Keratinocyte (primary cell): Measurements from ENCODE around the gene PILRB. TPM values are rescaled to one million over a fixed set of nuclear protein-coding genes. Genes with fewer than 3 reads are reported as not detected.

Source experiments
- DNase-seq: peaks from one replicate; pipeline ENCODE4 v3.0.0-alpha.2; 2011; ENCODE audit warnings: low read depth, missing footprints, low spot score
- FAIRE-seq: peaks from 2 replicates; lab custom pipeline; 2011; peaks lifted over from hg19 to GRCh38; lab: Jason Lieb, UNC
- H2AFZ ChIP-seq: 2 replicates; pipeline ENCODE4 v1.6.0; 2012; ENCODE audit warnings: low read length, control low read depth, inconsistent platforms; ENCODE audit not compliant: control insufficient read depth
- H3K27ac ChIP-seq: 2 replicates; pipeline ENCODE4 v1.5.1; 2011; ENCODE audit warnings: low read length; ENCODE audit not compliant: control insufficient read depth, insufficient read depth
- H3K27me3 ChIP-seq: 3 replicates; pipeline ENCODE4 v1.6.0; 2011; ENCODE audit warnings: low read length; ENCODE audit not compliant: control insufficient read depth, insufficient read depth; ENCODE audit errors: extremely low read depth
- H3K36me3 ChIP-seq, 2 experiments: 2 replicates in 1 of 2; 3 replicates in 1 of 2; pipeline ENCODE4 v1.5.1; 2011; ENCODE audit warnings: low read length in 2 of 2, mild to moderate bottlenecking in 1 of 2; ENCODE audit not compliant: control insufficient read depth in 2 of 2, insufficient read depth in 2 of 2; ENCODE audit errors: extremely low read depth in 1 of 2
- H3K4me1 ChIP-seq: 3 replicates; pipeline ENCODE4 v1.5.1; 2011; ENCODE audit warnings: low read length; ENCODE audit not compliant: control insufficient read depth, insufficient read depth; ENCODE audit errors: extremely low read depth
- H3K4me2 ChIP-seq: 3 replicates; pipeline ENCODE4 v1.6.0; 2011; ENCODE audit warnings: low read depth, low read length; ENCODE audit not compliant: control insufficient read depth, insufficient read depth; ENCODE audit errors: extremely low read depth
- H3K4me3 ChIP-seq, 3 experiments: fragments of 200-600 bp in 1 of 3; sonication (generic) in 1 of 3; 2 replicates in 2 of 3; 3 replicates in 1 of 3; pipeline ENCODE4 v1.5.1; 2011 to 2016; ENCODE audit warnings: low read length in 3 of 3, mild to moderate bottlenecking in 3 of 3, control low read depth in 2 of 3, inconsistent platforms in 1 of 3, low read depth in 1 of 3, mixed read lengths in 1 of 3, mixed run types in 1 of 3, moderate library complexity in 1 of 3; ENCODE audit not compliant: control insufficient read depth in 2 of 3, insufficient read depth in 2 of 3; ENCODE audit errors: extremely low read depth in 1 of 3
- H3K79me2 ChIP-seq: 2 replicates; pipeline ENCODE4 v1.6.0; 2012; ENCODE audit warnings: low read length; ENCODE audit not compliant: control insufficient read depth, insufficient read depth
- H3K9ac ChIP-seq: 3 replicates; pipeline ENCODE4 v1.6.0; 2011; ENCODE audit warnings: low read length; ENCODE audit not compliant: control insufficient read depth, insufficient read depth; ENCODE audit errors: extremely low read depth
- H3K9me1 ChIP-seq: 3 replicates; pipeline ENCODE4 v1.6.0; 2011; ENCODE audit warnings: low read length; ENCODE audit not compliant: control insufficient read depth, insufficient read depth; ENCODE audit errors: extremely low read depth
- H3K9me3 ChIP-seq: 2 replicates; pipeline ENCODE4 v1.5.1; 2012; ENCODE audit warnings: low read depth, low read length; ENCODE audit not compliant: control insufficient read depth
- H4K20me1 ChIP-seq: 3 replicates; pipeline ENCODE4 v1.6.0; 2011; ENCODE audit warnings: low read length; ENCODE audit not compliant: control insufficient read depth, insufficient read depth; ENCODE audit errors: extremely low read depth
- CTCF ChIP-seq, 3 experiments: IDR thresholded peaks in 1 of 3; conservative IDR thresholded peaks in 1 of 3; optimal IDR thresholded peaks in 1 of 3; 2 replicates in 2 of 3; 3 replicates in 1 of 3; pipeline versions ENCODE3 to v1.5.1; 2011; ENCODE audit warnings: low read length in 3 of 3, mild to moderate bottlenecking in 3 of 3, moderate library complexity in 2 of 3, control low read depth in 1 of 3, inconsistent platforms in 1 of 3; ENCODE audit not compliant: insufficient read depth in 2 of 3; ENCODE audit errors: extremely low read depth in 1 of 3
- EZH2 ChIP-seq: IDR thresholded peaks from one replicate; pipeline ENCODE4 v1.6.1; 2012; ENCODE audit warnings: inconsistent platforms, mild to moderate bottlenecking, low read length, moderate library complexity
- dilution Hi-C: fragments of 300-500 bp; cut with MboI; formaldehyde crosslinking; loops from one replicate; pipeline ENCODE4 v1.7.0; 2020; ENCODE audit warnings: low sequenced_read_pairs; ENCODE audit not compliant: extremely low pct_ligation_motif_present
- polyA plus RNA-seq, 5 experiments: library from polyadenylated mRNA; depleted of rRNA in 3 of 5; stranded (reverse) in 3 of 5; stranded (forward) in 1 of 5; unstranded in 1 of 5; fragments of >200 nt; gene quantifications; 1 replicate in 1 of 5; 2 replicates in 3 of 5; 3 replicates in 1 of 5; pipeline versions ENCODE4 v1.2.1 to v1.2.3, GENCODE V29; 2011 to 2012; ENCODE audit warnings: missing spikeins in 2 of 5, low read depth in 1 of 5, low replicate concordance in 1 of 5

Gene PILRB
- polyA plus RNA-seq, 1 donor (not counting 4 experiments of a cell fraction or from before 2014, with no cell fraction given): 16.5 TPM

GRCh38 chr7:100370303-100370702 lies 12.4 kb downstream of the PILRB start:
- FAIRE-seq (no peak), DNase-seq (no peak)
- H3K4me2 ChIP-seq: no peak overlapping the region
- TF ChIP-seq CTCF (optimal IDR thresholded peaks at IDR 0.05 in 1 of 3, IDR thresholded peaks at IDR 0.05 in 1 of 3, conservative IDR thresholded peaks at IDR 0.05 in 1 of 3; ENCODE audit: extremely low read depth in 1 of 3, insufficient read depth in 2 of 3, low read length in 3 of 3): no peak
- no peak for TF ChIP-seq EZH2
- H2AFZ ChIP-seq: no peak overlapping the region
- peaks cover 0 to 2% of the 10 kb centered on the region in 2 experiments for H3K36me3 ChIP-seq
- H3K9ac ChIP-seq: no peak overlapping the region
- H3K4me1 ChIP-seq: peaks cover 4% of the 10 kb centered on the region
- no peaks in the 10 kb centered on the region for H3K9me1 ChIP-seq
- no peaks in the 10 kb centered on the region for H3K27me3 ChIP-seq
- no peaks in the 10 kb centered on the region for H4K20me1 ChIP-seq
- dilution Hi-C loops: no loop called here
- H3K79me2 ChIP-seq: no peaks in the 10 kb centered on the region
- no peak overlapping the region for H3K27ac ChIP-seq
- no peaks in the 10 kb centered on the region for H3K9me3 ChIP-seq
- H3K4me3 ChIP-seq: no peak overlapping the region

DNA sequence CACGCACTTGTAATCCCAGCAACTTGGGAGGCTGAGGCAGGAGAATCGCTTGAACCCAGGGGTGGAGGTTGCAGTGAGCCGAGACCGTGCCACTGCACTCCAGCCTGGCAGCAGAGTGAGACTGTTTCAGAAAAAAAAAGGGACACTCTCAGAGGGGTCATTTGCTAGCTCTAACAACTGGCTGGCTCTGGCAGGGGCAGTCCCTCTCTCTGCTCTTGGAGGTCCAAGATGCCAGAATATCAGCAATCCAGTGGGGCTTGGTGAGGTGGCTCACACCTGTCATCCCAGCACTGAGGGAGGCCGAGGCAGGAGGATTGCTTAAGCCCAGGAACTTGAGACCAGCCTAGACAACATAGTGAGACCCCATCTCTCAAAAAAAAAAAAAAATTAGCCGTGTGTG lies 12.8 kb downstream of the PILRB start:
- dilution Hi-C loops: no loop called here
- no peak for DNase-seq
- Histone ChIP-seq H3K79me2 (no peaks in the 10 kb centered on the region), H4K20me1 (no peaks in the 10 kb centered on the region), H3K9me1 (no peaks in the 10 kb centered on the region), H3K4me1 (peaks cover 4% of the 10 kb centered on the region), H3K4me2 (no peak overlapping the region), H3K9ac (no peak overlapping the region), H3K4me3 (no peak overlapping the region), H3K27me3 (no peaks in the 10 kb centered on the region), H3K9me3 (no peaks in the 10 kb centered on the region), H3K36me3 (peaks cover 0 to 2% of the 10 kb centered on the region in 2 experiments), H3K27ac (no peak overlapping the region), H2AFZ (no peak overlapping the region)
- TF ChIP-seq CTCF (optimal IDR thresholded peaks at IDR 0.05 in 1 of 3, IDR thresholded peaks at IDR 0.05 in 1 of 3, conservative IDR thresholded peaks at IDR 0.05 in 1 of 3; ENCODE audit: extremely low read depth in 1 of 3, insufficient read depth in 2 of 3, low read length in 3 of 3) (no peak), EZH2 (no peak)
- FAIRE-seq: no peak
